Coronary artery (tissue), 2 donors: ENCODE measurements around the gene RNF121.

Experiments
- DNase-seq: peaks from one replicate; pipeline ENCODE4 v3.0.0-alpha.2; 2017; ENCODE audit warnings: low spot score
- H3K27ac ChIP-seq, 2 donors: fragments of 200-600 bp; sonication (generic); one replicate each; pipeline ENCODE4 v1.5.1; 2016 to 2019
- H3K4me3 ChIP-seq: fragments of 200-600 bp; sonication (generic); 2 replicates; pipeline ENCODE4 v1.5.1; 2016; ENCODE audit warnings: mild to moderate bottlenecking, moderate library complexity
- CTCF ChIP-seq: fragments of 200-600 bp; sonication (generic); IDR thresholded peaks from one replicate; pipeline ENCODE4 v1.5.1; 2019; ENCODE audit warnings: antibody characterized with exemption

RNF121 gene

GRCh38 chr11:72012091-72012630, 83.3 kb downstream of the RNF121 start:
- no peak for TF ChIP-seq CTCF
- Histone ChIP-seq H3K4me3 (no peak overlapping the region), H3K27ac (peak overlapping the region in 1 of 2 donors; percentile 58)
- peak; percentile 52 for DNase-seq

- Histone ChIP-seq H3K27ac (peak overlapping the region; percentile 27 to 58), H3K4me3 (no peak overlapping the region)
- peak; percentile 81 for DNase-seq
- TF ChIP-seq CTCF: no peak
Measured at GRCh38 chr11:72012897-72013721, 84.3 kb downstream of the RNF121 start.

GRCh38 chr11:72013765-72014711, 85.2 kb downstream of the RNF121 start:
- H3K27ac ChIP-seq: peak overlapping the region; percentile 27 to 58
- no peak for TF ChIP-seq CTCF
- H3K4me3 ChIP-seq: no peak overlapping the region
- DNase-seq: peak; percentile 71

- TF ChIP-seq CTCF: no peak
- Histone ChIP-seq H3K27ac (peak overlapping the region in 1 of 2 donors; percentile 58), H3K4me3 (no peak overlapping the region)
- peak; percentile 71 for DNase-seq
Measured at GRCh38 chr11:72014761-72015320, 86.0 kb downstream of the RNF121 start.

- peak; percentile 69 for DNase-seq
- no peak overlapping the region for H3K4me3 ChIP-seq
- TF ChIP-seq CTCF: no peak
- H3K27ac ChIP-seq: no peak overlapping the region
Measured at GRCh38 chr11:72015511-72016061, 86.7 kb downstream of the RNF121 start.

GRCh38 chr11:72018171-72018570, 89.3 kb downstream of the RNF121 start:
- Histone ChIP-seq H3K27ac (no peak overlapping the region), H3K4me3 (no peak overlapping the region)
- no peak for TF ChIP-seq CTCF
- no peak for DNase-seq
